HepG2 (cell line): ENCODE results near the gene ARHGAP26. TPM values are rescaled to one million over a fixed set of nuclear protein-coding genes. Genes with fewer than 3 reads are reported as not detected.

Experiments used
- ATAC-seq: fragments of 200-7000 bp; cut with Tn5 transposase; 3 replicates; pipeline ENCODE4 v1.9.1; 2020; ENCODE audit warnings: mild to moderate bottlenecking, moderate library complexity
- BruUV-seq: library from RNA; stranded (reverse); fragments of 400-500 nt; replicated peaks from 2 replicates; lab custom pipeline; 2021; lab: Mats Ljungman, UMichigan
- CTCF ChIA-PET: fragments of 300-600 bp; formaldehyde crosslinking; extraction: SDS; loops from one replicate; lab custom pipeline; 2021; ENCODE audit warnings: low total read pairs, inconsistent platforms, low intra/inter-chr PET ratio; lab: Yijun Ruan, JAX
- POLR2A ChIA-PET: fragments of 350-600 bp; sonication (Branson Sonifier 250); formaldehyde crosslinking; loops from one replicate; lab custom pipeline; 2020; ENCODE audit warnings: antibody characterized with exemption, inconsistent platforms; lab: Yijun Ruan, JAX
- DNase-seq: peaks from one replicate; pipeline ENCODE4 v3.0.0-alpha.2; 2015; ENCODE audit warnings: low spot score
- FAIRE-seq: peaks from 3 replicates; lab custom pipeline; 2011; peaks lifted over from hg19 to GRCh38; lab: Jason Lieb, UNC
- H2AFZ ChIP-seq: one replicate; pipeline ENCODE4 v1.6.1; 2011; ENCODE audit warnings: low read length, inconsistent platforms
- H3K27ac ChIP-seq: fragments of 300-600 bp; 3 replicates; pipeline ENCODE4 v1.8.0; 2011; ENCODE audit warnings: mixed run types, mild to moderate bottlenecking, mixed read lengths, low read length, inconsistent platforms; ENCODE audit not compliant: insufficient read depth; ENCODE audit errors: extremely low read length
- H3K27me3 ChIP-seq, 2 experiments: fragments of 200-600 bp in 1 of 2; 2 replicates in 1 of 2; 3 replicates in 1 of 2; pipeline versions ENCODE4 v1.6.0 to v1.8.0; 2011; ENCODE audit warnings: low read length in 2 of 2, mild to moderate bottlenecking in 2 of 2, moderate library complexity in 2 of 2, inconsistent platforms in 1 of 2; ENCODE audit not compliant: insufficient read depth in 2 of 2, control insufficient read depth in 1 of 2
- H3K36me3 ChIP-seq, 2 experiments: fragments of 200-600 bp in 1 of 2; replicated peaks in 1 of 2; 2 replicates in 1 of 2; 3 replicates in 1 of 2; pipeline versions ENCODE4 v1.5.1 to v1.8.0; 2011; ENCODE audit warnings: low read length in 2 of 2, inconsistent platforms in 1 of 2; ENCODE audit not compliant: insufficient read depth in 2 of 2, control insufficient read depth in 1 of 2
- H3K4me1 ChIP-seq: 2 replicates; pipeline ENCODE4 v1.5.1; 2012; ENCODE audit warnings: low read length, inconsistent platforms; ENCODE audit not compliant: insufficient read depth
- H3K4me2 ChIP-seq: 2 replicates; pipeline ENCODE4 v1.6.0; 2011; ENCODE audit warnings: low read depth, low read length, inconsistent platforms
- H3K4me3 ChIP-seq, 3 experiments: fragments of 200-600 bp in 1 of 3; sonication (generic), shearing (Covaris generic) in 1 of 3; replicated peaks in 1 of 3; 2 replicates each; pipeline ENCODE4 v1.5.1; 2011 to 2016; ENCODE audit warnings: low read length in 3 of 3, inconsistent platforms in 2 of 3, low read depth in 2 of 3, mild to moderate bottlenecking in 2 of 3, control low read depth in 1 of 3, mixed read lengths in 1 of 3; ENCODE audit not compliant: insufficient read depth in 1 of 3
- H3K79me2 ChIP-seq: one replicate; pipeline ENCODE4 v1.6.1; 2011; ENCODE audit warnings: low read length, inconsistent platforms; ENCODE audit not compliant: insufficient read depth
- H3K9ac ChIP-seq: 2 replicates; pipeline ENCODE4 v1.6.0; 2011; ENCODE audit warnings: mild to moderate bottlenecking, low read depth, low read length, inconsistent platforms; ENCODE audit not compliant: insufficient read depth
- H3K9me3 ChIP-seq: 2 replicates; pipeline ENCODE4 v1.5.1; 2012; ENCODE audit warnings: mild to moderate bottlenecking, low read length
- H4K20me1 ChIP-seq: 2 replicates; pipeline ENCODE4 v1.6.0; 2011; ENCODE audit warnings: inconsistent platforms, mild to moderate bottlenecking, low read length, moderate library complexity; ENCODE audit not compliant: insufficient read depth
- ELF1 ChIP-seq: sonication (generic); formaldehyde crosslinking; IDR thresholded peaks from 2 replicates; pipeline ENCODE4 v1.4.0; 2020; ENCODE audit warnings: missing genetic modification reagents
- FOXA1 ChIP-seq, 2 experiments: fragments of 450-650 bp in 1 of 2; sonication (generic) in 1 of 2; formaldehyde crosslinking in 1 of 2; IDR thresholded peaks; 2 replicates each; pipeline versions ENCODE4 v1.4.0 to v1.6.1; 2016 to 2020; ENCODE audit warnings: missing genetic modification reagents in 1 of 2
- GTF3A ChIP-seq: sonication (generic); formaldehyde crosslinking; conservative IDR thresholded peaks from 2 replicates; pipeline ENCODE4 v1.4.0; 2020; ENCODE audit warnings: mild to moderate bottlenecking, missing genetic modification reagents
- PAWR ChIP-seq: sonication (generic); formaldehyde crosslinking; IDR thresholded peaks from 2 replicates; pipeline ENCODE4 v1.4.0; 2020; ENCODE audit warnings: missing genetic modification reagents, mild to moderate bottlenecking, borderline replicate concordance
- RBM39 ChIP-seq: fragments of 200-400 bp; formaldehyde crosslinking; IDR thresholded peaks from one replicate; pipeline ENCODE4 v1.6.1; 2018; ENCODE audit warnings: antibody characterized with exemption, mild to moderate bottlenecking, low read depth, low read length; ENCODE audit not compliant: poor library complexity, severe bottlenecking
- ZNF20 ChIP-seq: sonication (generic); formaldehyde crosslinking; IDR thresholded peaks from 2 replicates; pipeline ENCODE4 v1.4.0; 2020; ENCODE audit warnings: mild to moderate bottlenecking, moderate library complexity, missing genetic modification reagents
- ZNF589 ChIP-seq: sonication (generic); formaldehyde crosslinking; conservative IDR thresholded peaks from 2 replicates; pipeline ENCODE4 v1.8.0; 2022; ENCODE audit warnings: mild to moderate bottlenecking, moderate library complexity, missing genetic modification reagents
- WGBS: methylation state at CpG from one replicate; pipeline ENCODE4 v1.1.6; 2017; ENCODE audit warnings: low lambda C conversion rate; 5-methylcytosine and 5-hydroxymethylcytosine counted together
- in situ Hi-C: cut with HindIII; loops from 2 replicates; pipeline ENCODE4 v1.10.0; 2017; ENCODE audit warnings: low pct_unique_long_range_greater_than_20kb; ENCODE audit not compliant: extremely low pct_ligation_motif_present
- intact Hi-C: fragments of 100-400 bp; cut with micrococcal nuclease; formaldehyde crosslinking; loops from one replicate; pipeline ENCODE4 v1.10.0; 2022; ENCODE audit not compliant: unreplicated experiment
- polyA plus RNA-seq, 8 experiments: library from polyadenylated mRNA; depleted of rRNA in 3 of 8; stranded (reverse) in 7 of 8; unstranded in 1 of 8; fragments of >200 nt; fragmentation: Illumina TruSeq in 4 of 8; extraction: Trizol in 4 of 8; gene quantifications; 2 replicates each; pipeline versions ENCODE4 v1.2.1 to v1.2.3, GENCODE V29; 2011 to 2016; ENCODE audit warnings: low read depth in 4 of 8, missing spikeins in 1 of 8, mixed read lengths in 1 of 8; ENCODE audit not compliant: insufficient read depth in 1 of 8
- total RNA-seq, 5 experiments: library from RNA; depleted of rRNA; stranded (reverse); fragments of >200 nt; fragmentation: Illumina TruSeq; extraction: Trizol; gene quantifications; 2 replicates each; pipeline ENCODE4 v1.2.3, GENCODE V29; 2016; ENCODE audit warnings: low read depth in 1 of 5
- TF ChIP-seq, protein P1 (sequence below): sonication (generic); formaldehyde crosslinking; IDR thresholded peaks from 2 replicates; pipeline ENCODE4 v1.5.0; 2020; ENCODE audit warnings: mild to moderate bottlenecking, missing genetic modification reagents, borderline replicate concordance

Gene ARHGAP26
- total and polyA plus RNA-seq, 2 of the 13 experiments (the other 11 are each of a cell fraction or from before 2014, with no cell fraction given): 9.6 to 18.2 TPM

DNA sequence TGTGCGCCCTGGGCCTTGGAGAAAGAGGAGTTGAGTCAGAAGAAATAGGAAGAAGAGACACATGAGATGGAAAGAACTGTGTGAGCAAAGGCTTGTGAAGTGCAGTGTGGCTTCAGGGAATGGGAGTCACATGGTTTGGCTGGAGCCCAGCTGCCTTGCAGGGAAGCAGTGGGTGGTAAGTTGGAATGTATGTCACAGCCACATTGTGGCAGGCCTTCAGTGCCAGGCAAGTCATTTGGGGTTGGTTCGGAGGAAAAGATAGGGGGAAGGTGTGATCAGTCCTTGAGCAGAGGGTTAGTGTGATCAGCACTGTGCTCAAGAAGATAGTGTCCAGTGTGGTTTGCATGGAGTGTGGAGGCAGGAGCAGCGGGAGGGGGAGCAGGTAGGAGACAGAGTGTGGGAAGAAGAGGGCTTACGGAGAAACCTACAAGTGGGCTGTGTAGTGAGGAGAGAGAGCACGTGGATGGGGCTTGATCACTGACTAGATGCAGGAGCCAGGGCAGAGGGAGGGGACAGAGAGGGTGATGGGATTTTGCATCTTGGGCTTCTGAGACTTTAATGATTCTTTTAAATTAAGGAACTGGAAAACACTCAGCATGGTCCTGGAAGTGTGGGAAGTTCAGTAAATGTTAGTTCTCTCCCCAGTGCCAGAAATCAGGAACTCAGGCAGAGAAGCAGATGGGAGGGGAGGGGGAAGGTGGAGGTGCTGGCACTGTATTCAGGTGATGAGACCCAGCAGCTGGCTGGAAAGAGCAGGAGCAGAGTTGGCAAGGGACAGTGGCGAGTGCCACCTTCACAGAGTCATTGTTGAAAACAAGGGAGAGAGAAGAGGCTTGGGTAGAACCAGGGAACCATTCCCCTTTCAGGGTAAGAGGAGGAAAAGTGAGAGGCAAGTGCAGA, 46.6 kb downstream of the ARHGAP26 start (continued):
- TF ChIP-seq GTF3A: no peak

GRCh38 chr5:142817949-142818431, 47.8 kb downstream of the ARHGAP26 start:
- Histone ChIP-seq H2AFZ (no peak overlapping the region), H3K4me2 (no peak overlapping the region), H3K4me3 (no peak overlapping the region), H3K4me1 (peaks cover 91% of the 10 kb centered on the region), H3K9me3 (no peaks in the 10 kb centered on the region), H3K9ac (no peak overlapping the region), H3K27ac (no peak overlapping the region), H4K20me1 (no peaks in the 10 kb centered on the region), H3K36me3 (no peaks in the 10 kb centered on the region), H3K79me2 (peaks cover 28% of the 10 kb centered on the region), H3K27me3 (no peaks in the 10 kb centered on the region)
- TF ChIP-seq FOXA1 (IDR thresholded peaks at IDR 0.05) (no peak), FOXA1 (CRISPR knock-in tag; IDR thresholded peaks at IDR 0.05) (no peak), RBM39 (no peak), ZNF20 (CRISPR knock-in tag) (no peak), ELF1 (CRISPR knock-in tag) (no peak), PAWR (no peak), ZNF589 (CRISPR knock-in tag) (no peak)
- TF ChIP-seq, protein P1, sequence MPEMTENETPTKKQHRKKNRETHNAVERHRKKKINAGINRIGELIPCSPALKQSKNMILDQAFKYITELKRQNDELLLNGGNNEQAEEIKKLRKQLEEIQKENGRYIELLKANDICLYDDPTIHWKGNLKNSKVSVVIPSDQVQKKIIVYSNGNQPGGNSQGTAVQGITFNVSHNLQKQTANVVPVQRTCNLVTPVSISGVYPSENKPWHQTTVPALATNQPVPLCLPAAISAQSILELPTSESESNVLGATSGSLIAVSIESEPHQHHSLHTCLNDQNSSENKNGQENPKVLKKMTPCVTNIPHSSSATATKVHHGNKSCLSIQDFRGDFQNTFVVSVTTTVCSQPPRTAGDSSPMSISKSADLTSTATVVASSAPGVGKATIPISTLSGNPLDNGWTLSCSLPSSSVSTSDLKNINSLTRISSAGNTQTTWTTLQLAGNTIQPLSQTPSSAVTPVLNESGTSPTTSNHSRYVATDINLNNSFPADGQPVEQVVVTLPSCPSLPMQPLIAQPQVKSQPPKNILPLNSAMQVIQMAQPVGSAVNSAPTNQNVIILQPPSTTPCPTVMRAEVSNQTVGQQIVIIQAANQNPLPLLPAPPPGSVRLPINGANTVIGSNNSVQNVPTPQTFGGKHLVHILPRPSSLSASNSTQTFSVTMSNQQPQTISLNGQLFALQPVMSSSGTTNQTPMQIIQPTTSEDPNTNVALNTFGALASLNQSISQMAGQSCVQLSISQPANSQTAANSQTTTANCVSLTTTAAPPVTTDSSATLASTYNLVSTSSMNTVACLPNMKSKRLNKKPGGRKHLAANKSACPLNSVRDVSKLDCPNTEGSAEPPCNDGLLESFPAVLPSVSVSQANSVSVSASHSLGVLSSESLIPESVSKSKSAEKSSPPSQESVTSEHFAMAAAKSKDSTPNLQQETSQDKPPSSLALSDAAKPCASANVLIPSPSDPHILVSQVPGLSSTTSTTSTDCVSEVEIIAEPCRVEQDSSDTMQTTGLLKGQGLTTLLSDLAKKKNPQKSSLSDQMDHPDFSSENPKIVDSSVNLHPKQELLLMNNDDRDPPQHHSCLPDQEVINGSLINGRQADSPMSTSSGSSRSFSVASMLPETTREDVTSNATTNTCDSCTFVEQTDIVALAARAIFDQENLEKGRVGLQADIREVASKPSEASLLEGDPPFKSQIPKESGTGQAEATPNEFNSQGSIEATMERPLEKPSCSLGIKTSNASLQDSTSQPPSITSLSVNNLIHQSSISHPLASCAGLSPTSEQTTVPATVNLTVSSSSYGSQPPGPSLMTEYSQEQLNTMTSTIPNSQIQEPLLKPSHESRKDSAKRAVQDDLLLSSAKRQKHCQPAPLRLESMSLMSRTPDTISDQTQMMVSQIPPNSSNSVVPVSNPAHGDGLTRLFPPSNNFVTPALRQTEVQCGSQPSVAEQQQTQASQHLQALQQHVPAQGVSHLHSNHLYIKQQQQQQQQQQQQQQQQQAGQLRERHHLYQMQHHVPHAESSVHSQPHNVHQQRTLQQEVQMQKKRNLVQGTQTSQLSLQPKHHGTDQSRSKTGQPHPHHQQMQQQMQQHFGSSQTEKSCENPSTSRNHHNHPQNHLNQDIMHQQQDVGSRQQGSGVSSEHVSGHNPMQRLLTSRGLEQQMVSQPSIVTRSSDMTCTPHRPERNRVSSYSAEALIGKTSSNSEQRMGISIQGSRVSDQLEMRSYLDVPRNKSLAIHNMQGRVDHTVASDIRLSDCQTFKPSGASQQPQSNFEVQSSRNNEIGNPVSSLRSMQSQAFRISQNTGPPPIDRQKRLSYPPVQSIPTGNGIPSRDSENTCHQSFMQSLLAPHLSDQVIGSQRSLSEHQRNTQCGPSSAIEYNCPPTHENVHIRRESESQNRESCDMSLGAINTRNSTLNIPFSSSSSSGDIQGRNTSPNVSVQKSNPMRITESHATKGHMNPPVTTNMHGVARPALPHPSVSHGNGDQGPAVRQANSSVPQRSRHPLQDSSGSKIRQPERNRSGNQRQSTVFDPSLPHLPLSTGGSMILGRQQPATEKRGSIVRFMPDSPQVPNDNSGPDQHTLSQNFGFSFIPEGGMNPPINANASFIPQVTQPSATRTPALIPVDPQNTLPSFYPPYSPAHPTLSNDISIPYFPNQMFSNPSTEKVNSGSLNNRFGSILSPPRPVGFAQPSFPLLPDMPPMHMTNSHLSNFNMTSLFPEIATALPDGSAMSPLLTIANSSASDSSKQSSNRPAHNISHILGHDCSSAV: no peak
- in situ Hi-C loops (no loop called here), intact Hi-C loops (no loop called here)
- ChIA-PET POLR2A (interaction anchor here (1.6 kb wide), 1 partner anchor 9 kb away, joined by 4 read pairs; no protein-coding TSS in a partner anchor), CTCF (no interaction called here)
- ATAC-seq (no peak), FAIRE-seq (no peak), DNase-seq (no peak)
- WGBS: 100% methylated on average over 3 of the region's 3 CpGs
- no TSS peak for BruUV-seq
